Smooth muscle cell of the brain vasculature (primary cell): ENCODE measurements around the gene MAP7D1.

Experiments used
- DNase-seq: peaks from one replicate; pipeline ENCODE4 v3.0.0-alpha.2; 2012; ENCODE audit warnings: low read depth, low spot score

MAP7D1 gene

GRCh38 chr1:36126797-36127500, 29.0 kb upstream of the MAP7D1 start:
- no peak for DNase-seq

GRCh38 chr1:36128126-36128904, 27.6 kb upstream of the MAP7D1 start:
- no peak for DNase-seq

GRCh38 chr1:36128905-36129206, 27.1 kb upstream of the MAP7D1 start:
- no peak for DNase-seq

GRCh38 chr1:36132029-36132428, 23.9 kb upstream of the MAP7D1 start:
- DNase-seq, result no peak

- DNase-seq, result no peak
Observed at GRCh38 chr1:36133484-36133883, 22.5 kb upstream of the MAP7D1 start.

GRCh38 chr1:36134031-36134430, 21.9 kb upstream of the MAP7D1 start:
- no peak for DNase-seq

GRCh38 chr1:36134505-36135329, 21.2 kb upstream of the MAP7D1 start:
- no peak for DNase-seq

GRCh38 chr1:36135330-36135667, 20.7 kb upstream of the MAP7D1 start:
- no peak for DNase-seq

GRCh38 chr1:36135796-36136195, 20.2 kb upstream of the MAP7D1 start:
- no peak for DNase-seq

GRCh38 chr1:36136535-36136934, 19.4 kb upstream of the MAP7D1 start:
- DNase-seq, result no peak

- DNase-seq, result no peak
Observed at GRCh38 chr1:36137226-36137625, 18.7 kb upstream of the MAP7D1 start.

- no peak for DNase-seq
Observed at GRCh38 chr1:36137776-36138175, 18.2 kb upstream of the MAP7D1 start.

GRCh38 chr1:36139521-36139920, 16.4 kb upstream of the MAP7D1 start:
- no peak for DNase-seq

GRCh38 chr1:36142121-36142520, 13.8 kb upstream of the MAP7D1 start:
- no peak for DNase-seq

GRCh38 chr1:36143424-36143823, 12.5 kb upstream of the MAP7D1 start:
- no peak for DNase-seq

- no peak for DNase-seq
Observed at GRCh38 chr1:36144413-36144812, 11.5 kb upstream of the MAP7D1 start.

GRCh38 chr1:36148821-36149236, 7.1 kb upstream of the MAP7D1 start:
- DNase-seq, result no peak

- peak; percentile 100 for DNase-seq
Observed at GRCh38 chr1:36149237-36149972, 6.6 kb upstream of the MAP7D1 start, which contains the start of gene TRAPPC3. Gene TRAPPC3 (minus strand): TSS chr1:36149486. CDS start chr1:36149378, 108 bp downstream.

- no peak for DNase-seq
Observed at GRCh38 chr1:36149973-36150295, 6.0 kb upstream of the MAP7D1 start.

- peak; percentile 91 for DNase-seq
Observed at GRCh38 chr1:36150296-36151133, 5.4 kb upstream of the MAP7D1 start.
